Measurements from ENCODE around the gene PTCHD4. TPM values are rescaled to one million over a fixed set of nuclear protein-coding genes. Genes with fewer than 3 reads are reported as not detected.
A peak's percentile ranks its signal among the peaks of the same experiment; 100 is the strongest.

The PTCHD4 gene
- total RNA-seq, 1 experiment from 2014 or later, result 0.96 TPM

DNA sequence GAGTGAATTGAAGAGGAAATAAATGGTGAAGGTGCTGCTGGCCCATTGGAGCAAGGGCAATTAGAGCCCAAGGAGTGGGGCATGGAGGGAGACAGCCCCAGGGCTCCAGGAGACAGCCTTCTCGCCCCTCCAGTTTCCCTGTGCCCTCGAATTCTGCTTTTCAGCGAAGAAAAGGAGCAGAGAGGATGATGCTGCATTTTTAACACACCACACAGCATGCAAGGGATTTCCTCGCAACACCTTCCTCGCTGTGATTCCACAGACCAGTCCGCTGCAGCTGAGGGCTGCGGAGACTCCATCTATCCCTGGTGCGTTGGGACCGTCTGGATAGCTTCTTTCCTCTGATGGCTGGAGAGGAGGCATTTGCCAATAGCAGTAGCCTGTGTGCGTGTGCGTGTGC lies 41.7 kb downstream of the PTCHD4 start:
- H3K9me3 ChIP-seq (ENCODE audit: control insufficient read depth, low read depth, low read length), result no peaks in the 10 kb centered on the region
- H4K5ac ChIP-seq (ENCODE audit: insufficient read length, low read depth, low read length), result no peak overlapping the region
- H3K27ac Mint-ChIP-seq, result no peak overlapping the region
- no peak overlapping the region for H2BK20ac ChIP-seq (ENCODE audit: low read depth, low read length, poor library complexity, severe bottlenecking)
- peaks cover 7% of the 10 kb centered on the region; the same call in 1 of the 2 replicates for H3K4me1 ChIP-seq (ENCODE audit: insufficient read depth, low read length)
- no peaks in the 10 kb centered on the region for H3K79me1 ChIP-seq (ENCODE audit: insufficient read depth, low read depth, low read length, poor library complexity, severe bottlenecking)
- H2BK5ac ChIP-seq (ENCODE audit: insufficient read length, low read length), result no peak overlapping the region
- no peaks in the 10 kb centered on the region for H3K9me3 Mint-ChIP-seq
- H3K18ac ChIP-seq (ENCODE audit: insufficient read length, low read depth, low read length), result peak overlapping the region; percentile 39
- no CpG with 5 or more reads among the region's 11 CpGs for WGBS (ENCODE audit: extremely low coverage, insufficient read length, low lambda C conversion rate)
- H3T11ph ChIP-seq (ENCODE audit: low read length), result no peak overlapping the region
- no peak overlapping the region for H2BK12ac ChIP-seq (ENCODE audit: insufficient read length, low read depth, low read length)
- no peak overlapping the region; the same call in 1 of the 2 replicates for H2BK15ac ChIP-seq (ENCODE audit: low read depth, low read length)
- peak overlapping the region; percentile 3 for H4K8ac ChIP-seq (replicated peaks; ENCODE audit: insufficient read length, low read depth, low read length)
- no peak overlapping the region for H3K23ac ChIP-seq (ENCODE audit: insufficient read length, low read depth, low read length)
- H3K27ac ChIP-seq (ENCODE audit: insufficient read length, low read depth, low read length), result no peak overlapping the region
- TF ChIP-seq, protein P1, sequence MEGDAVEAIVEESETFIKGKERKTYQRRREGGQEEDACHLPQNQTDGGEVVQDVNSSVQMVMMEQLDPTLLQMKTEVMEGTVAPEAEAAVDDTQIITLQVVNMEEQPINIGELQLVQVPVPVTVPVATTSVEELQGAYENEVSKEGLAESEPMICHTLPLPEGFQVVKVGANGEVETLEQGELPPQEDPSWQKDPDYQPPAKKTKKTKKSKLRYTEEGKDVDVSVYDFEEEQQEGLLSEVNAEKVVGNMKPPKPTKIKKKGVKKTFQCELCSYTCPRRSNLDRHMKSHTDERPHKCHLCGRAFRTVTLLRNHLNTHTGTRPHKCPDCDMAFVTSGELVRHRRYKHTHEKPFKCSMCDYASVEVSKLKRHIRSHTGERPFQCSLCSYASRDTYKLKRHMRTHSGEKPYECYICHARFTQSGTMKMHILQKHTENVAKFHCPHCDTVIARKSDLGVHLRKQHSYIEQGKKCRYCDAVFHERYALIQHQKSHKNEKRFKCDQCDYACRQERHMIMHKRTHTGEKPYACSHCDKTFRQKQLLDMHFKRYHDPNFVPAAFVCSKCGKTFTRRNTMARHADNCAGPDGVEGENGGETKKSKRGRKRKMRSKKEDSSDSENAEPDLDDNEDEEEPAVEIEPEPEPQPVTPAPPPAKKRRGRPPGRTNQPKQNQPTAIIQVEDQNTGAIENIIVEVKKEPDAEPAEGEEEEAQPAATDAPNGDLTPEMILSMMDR (conservative IDR thresholded peaks at IDR 0.05), result no peak
- H3K9ac ChIP-seq (ENCODE audit: extremely low read depth, insufficient read length, low read length), result no peak overlapping the region
- H3K4me1 Mint-ChIP-seq, result peaks cover 17 to 25% of the 10 kb centered on the region in 2 experiments
- H3K36me3 Mint-ChIP-seq (ENCODE audit: insufficient read depth in 1 of 3, low read depth in 3 of 3), result no peaks in the 10 kb centered on the region
- no peak overlapping the region for H4K91ac ChIP-seq (ENCODE audit: insufficient read length, low read depth, low read length)
- H3K14ac ChIP-seq (ENCODE audit: insufficient read depth, low read length), result no peak overlapping the region
- H3K4me2 ChIP-seq (ENCODE audit: insufficient read depth, insufficient read length, low read length), result peak overlapping the region; percentile 70
- H3K4me3 Mint-ChIP-seq, result peak overlapping the region; percentile 72 to 84
- H3K79me2 ChIP-seq (ENCODE audit: insufficient read depth, low read length), result no peaks in the 10 kb centered on the region
- no peak overlapping the region for H3K56ac ChIP-seq (ENCODE audit: insufficient read length, low read depth, low read length)
- H2AFZ ChIP-seq (ENCODE audit: low read length), result no peak overlapping the region
- peaks cover 50% of the 10 kb centered on the region for H3K27me3 Mint-ChIP-seq (ENCODE audit: low read depth)
- no peaks in the 10 kb centered on the region for H4K20me1 ChIP-seq (ENCODE audit: control insufficient read depth, insufficient read depth, insufficient read length)
- H2BK120ac ChIP-seq (ENCODE audit: low read depth, low read length, poor library complexity, severe bottlenecking), result no peak overlapping the region
- peak; percentile 51 for DNase-seq
- peaks cover 7% of the 10 kb centered on the region for H3K23me2 ChIP-seq (ENCODE audit: insufficient read length, low read depth, low read length, poor library complexity, severe bottlenecking)
- no peak overlapping the region for H2AK5ac ChIP-seq (ENCODE audit: insufficient read length, low read length)
- peaks cover 14% of the 10 kb centered on the region; the same call in 1 of the 2 replicates for H3K27me3 ChIP-seq (ENCODE audit: insufficient read depth, low read length)
- H3K4ac ChIP-seq (ENCODE audit: low read depth, low read length), result no peak overlapping the region
